IMR-90 (cell line): Measurements from ENCODE around the gene ZNF385B. TPM values are rescaled to one million over a fixed set of nuclear protein-coding genes. Genes with fewer than 3 reads are reported as not detected.

Source experiments
- ATAC-seq: fragments of 200-7000 bp; cut with Tn5 transposase; 2 replicates; pipeline ENCODE4 v1.9.1; 2020; ENCODE audit warnings: low read depth, mild to moderate bottlenecking, moderate library complexity
- BruUV-seq: library from RNA; stranded (reverse); fragments of 400-500 nt; replicated peaks from 2 replicates; lab custom pipeline; 2021; lab: Mats Ljungman, UMichigan
- CTCF ChIA-PET: fragments of 300-600 bp; formaldehyde crosslinking; extraction: SDS; loops from one replicate; lab custom pipeline; 2021; ENCODE audit warnings: antibody characterized with exemption; lab: Yijun Ruan, JAX
- POLR2A ChIA-PET: fragments of 300-600 bp; sonication (Branson Sonifier 250); formaldehyde crosslinking; loops from one replicate; lab custom pipeline; 2022; ENCODE audit warnings: antibody characterized with exemption; ENCODE audit not compliant: unreplicated experiment; lab: Charles Lee
- DNase-seq: peaks from one replicate; pipeline ENCODE4 v3.0.0; 2013
- H2AFZ ChIP-seq: replicated peaks from 2 replicates; pipeline ENCODE3; 2013; ENCODE audit warnings: low read length, mild to moderate bottlenecking; ENCODE audit not compliant: poor library complexity
- H2AK5ac ChIP-seq: 2 replicates; pipeline ENCODE4 v1.6.1; 2013; ENCODE audit warnings: low read depth, low read length, inconsistent platforms
- H2AK9ac ChIP-seq: replicated peaks from 2 replicates; pipeline ENCODE3; 2013; ENCODE audit warnings: mild to moderate bottlenecking, low read depth, low read length, moderate library complexity; ENCODE audit not compliant: poor library complexity
- H2BK120ac ChIP-seq: 2 replicates; pipeline ENCODE4 v1.6.1; 2013; ENCODE audit warnings: low read depth, low read length, inconsistent platforms
- H2BK15ac ChIP-seq: 3 replicates; pipeline ENCODE4 v1.6.1; 2013; ENCODE audit warnings: low read depth, low read length, inconsistent platforms
- H2BK20ac ChIP-seq: 2 replicates; pipeline ENCODE4 v1.6.1; 2013; ENCODE audit warnings: low read depth, mild to moderate bottlenecking, inconsistent platforms, low read length, moderate library complexity
- H2BK5ac ChIP-seq: 2 replicates; pipeline ENCODE4 v1.6.1; 2013; ENCODE audit warnings: mild to moderate bottlenecking, low read depth, low read length, inconsistent platforms; ENCODE audit not compliant: poor library complexity, severe bottlenecking
- H3K14ac ChIP-seq: replicated peaks from 2 replicates; pipeline ENCODE4 v1.6.1; 2013; ENCODE audit warnings: low read depth, low read length, inconsistent platforms
- H3K18ac ChIP-seq: 2 replicates; pipeline ENCODE4 v1.6.1; 2013; ENCODE audit warnings: low read depth, low read length, control low read depth
- H3K23ac ChIP-seq: 2 replicates; pipeline ENCODE4 v1.6.1; 2013; ENCODE audit warnings: low read depth, low read length, inconsistent platforms
- H3K27ac ChIP-seq: 2 replicates; pipeline ENCODE4 v1.5.1; 2013; ENCODE audit warnings: mild to moderate bottlenecking, control low read depth, low read length; ENCODE audit not compliant: insufficient read depth
- H3K27me3 ChIP-seq: 2 replicates; pipeline ENCODE4 v1.6.1; 2013; ENCODE audit warnings: low read length; ENCODE audit not compliant: control insufficient read depth, insufficient read depth
- H3K36me3 ChIP-seq: 2 replicates; pipeline ENCODE4 v1.6.1; 2013; ENCODE audit warnings: low read length, mixed read lengths; ENCODE audit not compliant: control insufficient read depth, insufficient read depth
- H3K4ac ChIP-seq: 2 replicates; pipeline ENCODE4 v1.6.1; 2013; ENCODE audit warnings: low read depth, low read length, inconsistent platforms
- H3K4me1 ChIP-seq: 2 replicates; pipeline ENCODE4 v1.6.1; 2013; ENCODE audit warnings: low read length, mixed read lengths; ENCODE audit not compliant: control insufficient read depth, insufficient read depth
- H3K4me2 ChIP-seq: 2 replicates; pipeline ENCODE4 v1.6.1; 2013; ENCODE audit warnings: low read depth, mild to moderate bottlenecking, control low read depth, low read length, moderate library complexity
- H3K4me3 ChIP-seq: 2 replicates; pipeline ENCODE4 v1.5.1; 2013; ENCODE audit warnings: low read depth, mild to moderate bottlenecking, control low read depth, low read length, moderate library complexity; ENCODE audit not compliant: insufficient read depth
- H3K56ac ChIP-seq: 2 replicates; pipeline ENCODE4 v1.6.1; 2013; ENCODE audit warnings: low read length, inconsistent platforms; ENCODE audit not compliant: insufficient read depth; ENCODE audit errors: extremely low read depth
- H3K79me1 ChIP-seq, 2 experiments: 2 replicates each; pipeline ENCODE4 v1.6.1; 2013; ENCODE audit warnings: low read length in 2 of 2, inconsistent platforms in 1 of 2, low read depth in 1 of 2
- H3K9ac ChIP-seq: 2 replicates; pipeline ENCODE4 v1.6.1; 2013; ENCODE audit warnings: low read depth, low read length, control low read depth
- H3K9me1 ChIP-seq: 2 replicates; pipeline ENCODE4 v1.6.1; 2013; ENCODE audit warnings: low read length, inconsistent platforms; ENCODE audit not compliant: insufficient read depth
- H3K9me3 ChIP-seq: 2 replicates; pipeline ENCODE4 v1.6.1; 2013; ENCODE audit warnings: low read length; ENCODE audit not compliant: control insufficient read depth, insufficient read depth
- H4K20me1 ChIP-seq: 2 replicates; pipeline ENCODE4 v1.6.1; 2013; ENCODE audit warnings: low read length, inconsistent platforms; ENCODE audit not compliant: insufficient read depth
- H4K5ac ChIP-seq: 2 replicates; pipeline ENCODE4 v1.6.1; 2013; ENCODE audit warnings: mild to moderate bottlenecking, low read depth, low read length, control low read depth
- H4K8ac ChIP-seq, 2 experiments: 2 replicates each; pipeline ENCODE4 v1.6.1; 2013; ENCODE audit warnings: low read depth in 2 of 2, low read length in 2 of 2, control low read depth in 1 of 2, inconsistent platforms in 1 of 2
- H4K91ac ChIP-seq: 2 replicates; pipeline ENCODE4 v1.6.1; 2013; ENCODE audit warnings: low read depth, low read length, inconsistent platforms; ENCODE audit not compliant: insufficient read depth
- BHLHE40 ChIP-seq: fragments of 150-350 bp; IDR thresholded peaks from 2 replicates; pipeline ENCODE4 v1.6.1; 2016; ENCODE audit warnings: mild to moderate bottlenecking, low read depth, low read length
- MAFK ChIP-seq: IDR thresholded peaks from 2 replicates; pipeline ENCODE4 v1.6.1; 2012; ENCODE audit warnings: low read depth, low read length, improper control_type of control experiment
- NFE2L2 ChIP-seq: fragments of 150-350 bp; IDR thresholded peaks from 2 replicates; pipeline ENCODE4 v1.6.1; 2016; ENCODE audit warnings: low read depth, mild to moderate bottlenecking, low read length
- WGBS, 2 experiments: methylation state at CpG; one replicate each; pipeline versions ENCODE4 v1.1.5 to v1.1.7; 2013; ENCODE audit warnings: missing lambda C conversion rate in 2 of 2; ENCODE audit not compliant: insufficient read length in 1 of 2; ENCODE audit errors: extremely low coverage in 2 of 2; 5-methylcytosine and 5-hydroxymethylcytosine counted together
- dilution Hi-C: fragments of 300-500 bp; cut with HindIII; formaldehyde crosslinking; loops from one replicate; pipeline ENCODE4 v1.14.3; 2018; ENCODE audit warnings: low sequenced_read_pairs; ENCODE audit not compliant: unreplicated experiment
- in situ Hi-C: fragments of 300-500 bp; cut with MboI; formaldehyde crosslinking; loops from 3 replicates; pipeline ENCODE4 v1.14.3; 2019; ENCODE audit warnings: low sequenced_read_pairs, inconsistent platforms, mixed read lengths
- intact Hi-C: fragments of 100-400 bp; cut with micrococcal nuclease; formaldehyde crosslinking; loops from 2 replicates; pipeline ENCODE4 v1.10.0; 2022
- polyA plus RNA-seq, 3 experiments: library from polyadenylated mRNA; depleted of rRNA; stranded (reverse); fragments of >200 nt; gene quantifications; 2 replicates each; pipeline ENCODE4 v1.2.3, GENCODE V29; 2012; ENCODE audit warnings: low replicate concordance in 1 of 3
- total RNA-seq: library from RNA; depleted of rRNA; stranded (reverse); fragments of >200 nt; gene quantifications from 2 replicates; pipeline ENCODE4 v1.2.3, GENCODE V29; 2012

ZNF385B gene
- total and polyA plus RNA-seq, 2 of the 4 experiments (the other 2 are of a cell fraction) = not detected

GRCh38 chr2:179560257-179560735 is 301.1 kb downstream of the ZNF385B start:
- Histone ChIP-seq H3K14ac (no peak overlapping the region), H2AK5ac (no peak overlapping the region), H3K4me2 (no peak overlapping the region), H2BK20ac (peak overlapping the region; percentile 14; the same call in 1 of the 2 replicates), H3K4me3 (no peak overlapping the region), H4K5ac (no peak overlapping the region), H3K27me3 (no peaks in the 10 kb centered on the region), H3K56ac (no peak overlapping the region), H3K9ac (no peak overlapping the region), H3K18ac (no peak overlapping the region), H2AFZ (no peak overlapping the region), H3K4me1 (no peaks in the 10 kb centered on the region), H3K23ac (no peak overlapping the region), H4K20me1 (no peaks in the 10 kb centered on the region), H2BK120ac (no peak overlapping the region), H2BK5ac (no peak overlapping the region), H3K9me3 (no peaks in the 10 kb centered on the region), H2AK9ac (no peak overlapping the region), H4K8ac (no peak overlapping the region), H3K36me3 (no peaks in the 10 kb centered on the region), H3K9me1 (no peaks in the 10 kb centered on the region), H3K4ac (no peak overlapping the region), H3K79me1 (no peaks in the 10 kb centered on the region), H3K27ac (no peak overlapping the region), H2BK15ac (no peak overlapping the region), H4K91ac (no peak overlapping the region)
- TF ChIP-seq MAFK (no peak), NFE2L2 (no peak), BHLHE40 (no peak)
- ChIA-PET POLR2A (interaction anchor here (0.6 kb wide), 1 partner anchor 176 kb away, joined by 3 read pairs; no protein-coding TSS in a partner anchor), CTCF (no interaction called here)
- intact Hi-C loops (no loop called here), dilution Hi-C loops (no loop called here), in situ Hi-C loops (no loop called here)
- DNase-seq = no peak
- WGBS, 2 experiments = no CpG with 5 or more reads among the region's 1 CpG
- ATAC-seq = no peak
- no TSS peak for BruUV-seq
